ENCODE measurements around the gene YBX1. TPM values are rescaled to one million over a fixed set of nuclear protein-coding genes. Genes with fewer than 3 reads are reported as not detected.

Gene YBX1
- total RNA-seq, 1 donor from 2014 or later, result 1,013 TPM

- no peak for DNase-seq (ENCODE audit: low read depth)
Observed at GRCh38 chr1:42734201-42735035, 52.2 kb downstream of the YBX1 start.

GRCh38 chr1:42735056-42735455, 52.8 kb downstream of the YBX1 start:
- DNase-seq (ENCODE audit: low read depth), result no peak

GRCh38 chr1:42735477-42736105, 53.4 kb downstream of the YBX1 start:
- DNase-seq (ENCODE audit: low read depth), result no peak

GRCh38 chr1:42736152-42736551, 53.9 kb downstream of the YBX1 start:
- no peak for DNase-seq (ENCODE audit: low read depth)

GRCh38 chr1:42736571-42737200, 54.5 kb downstream of the YBX1 start:
- no peak for DNase-seq (ENCODE audit: low read depth)

- peak; percentile 47 for DNase-seq (ENCODE audit: low read depth)
Observed at GRCh38 chr1:42737257-42737656, 55.0 kb downstream of the YBX1 start.

- no peak for DNase-seq (ENCODE audit: low read depth)
Observed at GRCh38 chr1:42737986-42738677, 55.9 kb downstream of the YBX1 start.

- no peak for DNase-seq (ENCODE audit: low read depth)
Observed at GRCh38 chr1:42738678-42739226, 56.5 kb downstream of the YBX1 start.

GRCh38 chr1:42739753-42740700, 57.8 kb downstream of the YBX1 start, which contains the start of gene CLDN19:
Gene CLDN19, minus strand, starts transcription at chr1:42740236. Its CDS starts 173 bp downstream, at chr1:42740063.
- no peak for DNase-seq (ENCODE audit: low read depth)

- DNase-seq (ENCODE audit: low read depth), result no peak
Observed at GRCh38 chr1:42740851-42741580, 58.8 kb downstream of the YBX1 start.

- DNase-seq (ENCODE audit: low read depth), result no peak
Observed at GRCh38 chr1:42741706-42742105, 59.5 kb downstream of the YBX1 start.

- DNase-seq (ENCODE audit: low read depth), result no peak
Observed at GRCh38 chr1:42742141-42742540, 59.9 kb downstream of the YBX1 start.

GRCh38 chr1:42742617-42743316, 60.5 kb downstream of the YBX1 start:
- DNase-seq (ENCODE audit: low read depth), result no peak

- no peak for DNase-seq (ENCODE audit: low read depth)
Observed at GRCh38 chr1:42743317-42744147, 61.3 kb downstream of the YBX1 start.

GRCh38 chr1:42744148-42744413, 61.9 kb downstream of the YBX1 start:
- no peak for DNase-seq (ENCODE audit: low read depth)

GRCh38 chr1:42745851-42746250, 63.6 kb downstream of the YBX1 start:
- no peak for DNase-seq (ENCODE audit: low read depth)

GRCh38 chr1:42746436-42747105, 64.4 kb downstream of the YBX1 start:
- no peak for DNase-seq (ENCODE audit: low read depth)

GRCh38 chr1:42747125-42747524, 64.9 kb downstream of the YBX1 start:
- DNase-seq (ENCODE audit: low read depth), result peak; percentile 31

Data from myocyte (in vitro differentiated cells).